Prostate gland (tissue), 2 donors: ENCODE data around the gene C1orf52.

ENCODE experiments used
- POLR2A ChIP-seq: fragments of 450-650 bp; IDR thresholded peaks from one replicate; pipeline ENCODE4 v1.6.1; 2016; ENCODE audit warnings: antibody characterized with exemption, mild to moderate bottlenecking
- TF ChIP-seq, protein P1 (sequence below), 4 experiments: fragments of 200-600 bp in 2 of 4; fragments of 450-650 bp in 2 of 4; sonication (generic) in 2 of 4; IDR thresholded peaks; 1 replicate in 3 of 4; 2 replicates in 1 of 4; pipeline ENCODE4 v1.5.1; 2016 to 2019; ENCODE audit warnings: antibody characterized with exemption in 4 of 4, mild to moderate bottlenecking in 2 of 4, moderate library complexity in 2 of 4

DNA sequence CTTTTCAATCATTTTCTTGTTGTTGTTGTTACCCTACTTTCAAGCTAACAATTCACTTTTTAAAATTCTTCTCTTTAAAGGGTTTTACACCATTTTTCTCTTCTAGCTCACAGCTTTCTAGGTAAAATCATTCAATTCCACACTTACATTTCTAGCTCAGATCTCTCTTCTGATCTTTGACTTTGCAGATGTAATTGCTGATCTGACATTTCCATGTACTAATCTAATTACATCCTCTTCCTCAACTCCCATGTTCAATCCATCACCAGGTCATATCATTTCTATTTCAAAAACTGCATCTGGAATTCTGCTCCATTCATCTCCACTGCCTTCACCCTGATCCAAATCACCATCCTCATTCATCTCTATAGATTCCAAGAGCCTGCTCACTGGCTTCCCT is 13.9 kb upstream of the C1orf52 start:
- TF ChIP-seq, protein P1, sequence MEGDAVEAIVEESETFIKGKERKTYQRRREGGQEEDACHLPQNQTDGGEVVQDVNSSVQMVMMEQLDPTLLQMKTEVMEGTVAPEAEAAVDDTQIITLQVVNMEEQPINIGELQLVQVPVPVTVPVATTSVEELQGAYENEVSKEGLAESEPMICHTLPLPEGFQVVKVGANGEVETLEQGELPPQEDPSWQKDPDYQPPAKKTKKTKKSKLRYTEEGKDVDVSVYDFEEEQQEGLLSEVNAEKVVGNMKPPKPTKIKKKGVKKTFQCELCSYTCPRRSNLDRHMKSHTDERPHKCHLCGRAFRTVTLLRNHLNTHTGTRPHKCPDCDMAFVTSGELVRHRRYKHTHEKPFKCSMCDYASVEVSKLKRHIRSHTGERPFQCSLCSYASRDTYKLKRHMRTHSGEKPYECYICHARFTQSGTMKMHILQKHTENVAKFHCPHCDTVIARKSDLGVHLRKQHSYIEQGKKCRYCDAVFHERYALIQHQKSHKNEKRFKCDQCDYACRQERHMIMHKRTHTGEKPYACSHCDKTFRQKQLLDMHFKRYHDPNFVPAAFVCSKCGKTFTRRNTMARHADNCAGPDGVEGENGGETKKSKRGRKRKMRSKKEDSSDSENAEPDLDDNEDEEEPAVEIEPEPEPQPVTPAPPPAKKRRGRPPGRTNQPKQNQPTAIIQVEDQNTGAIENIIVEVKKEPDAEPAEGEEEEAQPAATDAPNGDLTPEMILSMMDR (IDR thresholded peaks at IDR 0.05) = no peak
- TF ChIP-seq POLR2A = no peak
